Trophoblast cell (in vitro differentiated cells and primary cell): ENCODE data around the gene RBMS1.
"Not testable (repeated sequence)": the region's sequence is repeated elsewhere in the genome, so short reads cannot be mapped to it uniquely, and the experiment has no call there.

Source experiments
- DNase-seq, 2 donors: peaks; one replicate each; pipeline ENCODE4 v3.0.0-alpha.2; 2016
- H2AFZ ChIP-seq: 2 replicates; pipeline ENCODE4 v1.6.1; 2013; ENCODE audit warnings: low read length, moderate library complexity, mild to moderate bottlenecking; ENCODE audit not compliant: insufficient read depth, poor library complexity
- H2AK5ac ChIP-seq: 2 replicates; pipeline ENCODE4 v1.6.1; 2013; ENCODE audit warnings: mild to moderate bottlenecking, low read length
- H2BK120ac ChIP-seq: 2 replicates; pipeline ENCODE4 v1.6.1; 2013; ENCODE audit warnings: low read length, mild to moderate bottlenecking, moderate library complexity; ENCODE audit not compliant: insufficient read depth, poor library complexity
- H2BK12ac ChIP-seq: 2 replicates; pipeline ENCODE4 v1.6.1; 2013; ENCODE audit warnings: mild to moderate bottlenecking, low read length, moderate library complexity
- H2BK5ac ChIP-seq: 2 replicates; pipeline ENCODE4 v1.6.1; 2013; ENCODE audit warnings: low read length, low read depth, moderate library complexity, mild to moderate bottlenecking; ENCODE audit not compliant: poor library complexity
- H3K14ac ChIP-seq: 2 replicates; pipeline ENCODE4 v1.6.1; 2013; ENCODE audit warnings: mild to moderate bottlenecking, low read length
- H3K18ac ChIP-seq: 2 replicates; pipeline ENCODE4 v1.6.1; 2013; ENCODE audit warnings: mild to moderate bottlenecking, low read length
- H3K23ac ChIP-seq: 2 replicates; pipeline ENCODE4 v1.6.1; 2013; ENCODE audit warnings: low read length
- H3K27ac ChIP-seq: 2 replicates; pipeline ENCODE4 v1.5.1; 2013; ENCODE audit warnings: low read depth, mild to moderate bottlenecking, inconsistent platforms, low read length, moderate library complexity
- H3K27me3 ChIP-seq: 2 replicates; pipeline ENCODE4 v1.6.1; 2013; ENCODE audit warnings: inconsistent platforms, mild to moderate bottlenecking, low read length, moderate library complexity; ENCODE audit not compliant: insufficient read depth
- H3K36me3 ChIP-seq, 2 experiments: 1 replicate in 1 of 2; 2 replicates in 1 of 2; pipeline ENCODE4 v1.6.1; 2013; ENCODE audit warnings: low read length in 2 of 2, mild to moderate bottlenecking in 2 of 2, moderate library complexity in 1 of 2; ENCODE audit not compliant: insufficient read depth in 2 of 2, control insufficient read depth in 1 of 2
- H3K4ac ChIP-seq: 2 replicates; pipeline ENCODE4 v1.6.1; 2013; ENCODE audit warnings: low read depth, mild to moderate bottlenecking, low read length, moderate library complexity
- H3K4me1 ChIP-seq, 2 experiments: 1 replicate in 1 of 2; 2 replicates in 1 of 2; pipeline ENCODE4 v1.6.1; 2013; ENCODE audit warnings: low read length in 2 of 2, mild to moderate bottlenecking in 2 of 2, moderate library complexity in 1 of 2; ENCODE audit not compliant: insufficient read depth in 2 of 2, control insufficient read depth in 1 of 2
- H3K4me2 ChIP-seq: 2 replicates; pipeline ENCODE4 v1.6.1; 2013; ENCODE audit warnings: inconsistent platforms, mild to moderate bottlenecking, low read length, moderate library complexity
- H3K4me3 ChIP-seq: 2 replicates; pipeline ENCODE4 v1.5.1; 2013; ENCODE audit warnings: mild to moderate bottlenecking, low read depth, low read length, inconsistent platforms
- H3K79me1 ChIP-seq: one replicate; pipeline ENCODE4 v1.6.1; 2013; ENCODE audit warnings: low read length
- H3K79me2 ChIP-seq: 2 replicates; pipeline ENCODE4 v1.6.1; 2013; ENCODE audit warnings: low read length, mild to moderate bottlenecking; ENCODE audit not compliant: control insufficient read depth, insufficient read depth, poor library complexity
- H3K9ac ChIP-seq: 2 replicates; pipeline ENCODE4 v1.6.1; 2013; ENCODE audit warnings: mild to moderate bottlenecking, low read length
- H3K9me3 ChIP-seq: 2 replicates; pipeline ENCODE4 v1.6.1; 2013; ENCODE audit warnings: low read depth, mild to moderate bottlenecking, control low read depth, inconsistent platforms, low read length; ENCODE audit not compliant: insufficient read depth
- H4K12ac ChIP-seq: 2 replicates; pipeline ENCODE4 v1.6.1; 2013; ENCODE audit warnings: low read depth, mild to moderate bottlenecking, low read length, moderate library complexity
- H4K8ac ChIP-seq: 2 replicates; pipeline ENCODE4 v1.6.1; 2013; ENCODE audit warnings: low read depth, mild to moderate bottlenecking, low read length, moderate library complexity
- H4K91ac ChIP-seq: one replicate; pipeline ENCODE4 v1.6.1; 2013; ENCODE audit warnings: low read depth, mild to moderate bottlenecking, low read length, moderate library complexity
- WGBS: extraction: QIAGEN DNeasy Blood & Tissue Kit; methylation state at CpG from one replicate; pipeline ENCODE4 v1.1.7; 2013; ENCODE audit warnings: missing lambda C conversion rate; ENCODE audit not compliant: insufficient read length, insufficient coverage; ENCODE audit errors: extremely low coverage; 5-methylcytosine and 5-hydroxymethylcytosine counted together

RBMS1 gene

DNA sequence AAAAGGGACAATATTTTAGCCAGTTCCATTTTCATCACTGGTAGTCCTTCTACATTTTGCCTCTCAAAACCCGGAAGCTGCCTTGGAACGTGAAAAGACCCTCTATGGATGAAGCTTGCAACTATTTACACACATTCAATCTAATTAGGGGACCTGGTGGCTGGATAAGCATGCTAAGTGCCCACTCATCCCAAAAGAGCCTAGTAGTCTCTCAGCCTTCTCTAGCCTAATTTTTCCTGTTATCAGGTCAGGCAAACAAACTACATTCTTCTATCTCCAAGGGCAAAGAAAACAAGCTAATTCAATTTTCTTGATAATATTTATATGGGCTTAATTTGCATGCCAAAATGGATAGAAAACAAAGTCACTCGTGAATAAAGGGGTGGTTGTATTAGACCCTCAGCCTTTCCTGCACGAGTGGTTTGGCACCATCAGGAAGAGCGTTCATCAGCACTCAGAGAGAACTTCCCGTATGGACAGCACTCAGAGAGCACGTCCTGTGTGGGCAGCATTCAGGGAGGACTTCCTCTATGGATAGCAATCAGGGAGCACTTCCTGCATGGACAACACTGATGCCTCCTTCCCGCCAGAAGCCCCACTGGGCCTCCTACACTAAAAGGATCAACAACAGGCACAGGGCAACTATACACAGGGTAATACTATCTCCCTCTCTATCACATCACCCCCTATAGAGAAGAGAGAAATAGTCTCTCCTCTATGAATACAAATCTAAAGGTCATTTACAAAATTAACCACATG is 122.2 kb downstream of the RBMS1 start:
- no peak overlapping the region for H4K8ac ChIP-seq

DNA sequence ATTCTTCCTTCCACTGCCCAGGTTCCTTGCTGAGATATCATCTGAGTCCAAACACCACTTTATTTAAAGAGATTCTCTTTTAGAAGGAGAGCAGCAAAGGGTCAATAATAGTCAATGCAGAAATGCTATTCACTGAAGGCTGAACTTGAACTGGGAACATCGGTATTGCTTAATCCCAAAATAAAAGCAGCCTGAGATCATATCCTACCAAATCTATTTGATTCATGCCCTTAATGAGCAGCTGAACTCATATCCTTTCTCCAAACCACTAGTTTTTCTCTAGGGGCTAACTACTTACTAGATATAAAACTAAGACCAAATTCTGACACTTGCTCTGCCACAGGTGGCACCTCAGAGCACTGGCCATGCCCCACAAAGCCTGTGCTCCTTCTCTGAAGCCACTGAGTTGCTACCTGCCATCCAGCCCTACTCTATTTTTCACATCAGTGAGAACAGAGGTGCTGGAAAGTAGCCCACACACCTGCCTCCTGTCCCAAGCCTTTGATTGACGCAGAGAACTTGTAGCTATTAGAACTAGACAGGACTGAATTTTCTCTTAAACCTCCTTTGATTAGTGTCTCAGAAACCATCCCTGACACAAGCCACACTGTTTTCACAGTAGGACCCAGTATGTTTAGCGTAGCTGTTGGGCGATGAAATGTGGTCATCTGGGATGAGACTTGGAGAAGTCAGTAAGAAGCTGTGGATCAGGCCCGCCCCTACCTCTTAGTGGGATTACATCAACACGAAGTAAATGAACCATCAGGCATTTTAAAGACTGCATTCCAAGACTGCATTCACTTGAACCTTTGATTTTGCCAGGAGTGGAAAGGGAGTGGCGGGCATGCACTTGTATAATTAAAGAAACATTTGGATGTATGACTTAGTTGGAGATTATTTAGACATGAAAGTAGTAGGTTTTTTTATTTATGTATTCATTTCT is 124.3 kb downstream of the RBMS1 start:
- no peak overlapping the region for H2BK5ac ChIP-seq
- peaks cover 17 to 29% of the 10 kb centered on the region in 2 experiments for H3K4me1 ChIP-seq
- H3K79me1 ChIP-seq, result no peaks in the 10 kb centered on the region
- peak in 1 of 2 donors; percentile 49 for DNase-seq
- H3K18ac ChIP-seq, result no peak overlapping the region
- no peak overlapping the region for H4K8ac ChIP-seq
- H3K9me3 ChIP-seq, result no peaks in the 10 kb centered on the region
- no peak overlapping the region for H4K12ac ChIP-seq
- no CpG with 5 or more reads among the region's 7 CpGs for WGBS
- H3K4me2 ChIP-seq, result no peak overlapping the region
- peak overlapping the region; percentile 58 for H3K9ac ChIP-seq
- H3K4ac ChIP-seq, result peak overlapping the region; percentile 95
- H2AK5ac ChIP-seq, result no peak overlapping the region
- no peak overlapping the region for H3K4me3 ChIP-seq
- no peak overlapping the region for H2AFZ ChIP-seq
- no peak overlapping the region for H4K91ac ChIP-seq
- H3K23ac ChIP-seq, result peak overlapping the region; percentile 56
- H2BK120ac ChIP-seq, result no peak overlapping the region
- peaks cover 8 to 9% of the 10 kb centered on the region in 2 experiments for H3K36me3 ChIP-seq
- H3K27ac ChIP-seq, result no peak overlapping the region
- no peak overlapping the region for H3K14ac ChIP-seq
- H3K79me2 ChIP-seq, result peaks cover 19% of the 10 kb centered on the region
- H2BK12ac ChIP-seq, result no peak overlapping the region
- no peaks in the 10 kb centered on the region for H3K27me3 ChIP-seq

More for the DNA sequence above, 122.2 kb downstream of the RBMS1 start:
- Histone ChIP-seq H2AFZ (no peak overlapping the region), H3K9me3 (no peaks in the 10 kb centered on the region), H3K4ac (peak overlapping the region; percentile 24), H3K27me3 (no peaks in the 10 kb centered on the region), H3K9ac (no peak overlapping the region), H3K36me3 (peaks cover 2% of the 10 kb centered on the region in 2 experiments), H3K18ac (no peak overlapping the region), H4K91ac (no peak overlapping the region), H3K4me1 (peaks cover 19 to 34% of the 10 kb centered on the region in 2 experiments), H3K4me2 (no peak overlapping the region), H2BK5ac (no peak overlapping the region), H3K79me2 (peaks cover 21% of the 10 kb centered on the region), H3K4me3 (no peak overlapping the region), H3K79me1 (no peaks in the 10 kb centered on the region), H2BK12ac (no peak overlapping the region), H3K23ac (peak overlapping the region; percentile 42), H2BK120ac (no peak overlapping the region), H2AK5ac (no peak overlapping the region), H3K27ac (no peak overlapping the region), H4K12ac (no peak overlapping the region), H3K14ac (no peak overlapping the region)
- WGBS, result no CpG with 5 or more reads among the region's 8 CpGs
- no peak for DNase-seq

- no peak overlapping the region for H2BK5ac ChIP-seq
- H3K4me1 ChIP-seq, result peaks cover 11 to 21% of the 10 kb centered on the region in 2 experiments
- H3K79me2 ChIP-seq, result peaks cover 14% of the 10 kb centered on the region
- H2BK120ac ChIP-seq, result no peak overlapping the region
- H3K27ac ChIP-seq, result peak overlapping the region; percentile 2
- peak overlapping the region; percentile 17 for H3K4me2 ChIP-seq
- no peak overlapping the region for H4K8ac ChIP-seq
- no peak overlapping the region for H3K9ac ChIP-seq
- no peak overlapping the region for H3K23ac ChIP-seq
- H3K79me1 ChIP-seq, result no peaks in the 10 kb centered on the region
- no CpG with 5 or more reads among the region's 7 CpGs for WGBS
- H4K12ac ChIP-seq, result no peak overlapping the region
- H3K4ac ChIP-seq, result no peak overlapping the region
- H3K14ac ChIP-seq, result no peak overlapping the region
- H3K18ac ChIP-seq, result no peak overlapping the region
- H2AK5ac ChIP-seq, result no peak overlapping the region
- peak in 1 of 2 donors; percentile 48 for DNase-seq
- peaks cover 9 to 13% of the 10 kb centered on the region in 2 experiments for H3K36me3 ChIP-seq
- H2BK12ac ChIP-seq, result no peak overlapping the region
- no peak overlapping the region for H4K91ac ChIP-seq
- no peak overlapping the region for H2AFZ ChIP-seq
- H3K9me3 ChIP-seq, result no peaks in the 10 kb centered on the region
- H3K27me3 ChIP-seq, result no peaks in the 10 kb centered on the region
- no peak overlapping the region for H3K4me3 ChIP-seq
Measured at GRCh38 chr2:160367887-160368286, 125.7 kb downstream of the RBMS1 start.

- not testable (repeated sequence) for H3K9me3 ChIP-seq, H3K18ac ChIP-seq, H2BK12ac ChIP-seq, H3K9ac ChIP-seq, H4K8ac ChIP-seq, H4K91ac ChIP-seq, H2AFZ ChIP-seq, H3K23ac ChIP-seq, H3K79me1 ChIP-seq, DNase-seq, H3K27ac ChIP-seq, H2BK5ac ChIP-seq, H4K12ac ChIP-seq, H3K4me2 ChIP-seq, H2BK120ac ChIP-seq, H2AK5ac ChIP-seq, H3K14ac ChIP-seq, H3K27me3 ChIP-seq, H3K4me3 ChIP-seq, H3K4ac ChIP-seq
- Histone ChIP-seq H3K79me2 (peaks cover 13% of the 10 kb centered on the region), H3K36me3 (peaks cover 9 to 13% of the 10 kb centered on the region in 2 experiments), H3K4me1 (peaks cover 7 to 16% of the 10 kb centered on the region in 2 experiments)
- no CpG with 5 or more reads among the region's 4 CpGs for WGBS
Measured at GRCh38 chr2:160367139-160367538, 126.5 kb downstream of the RBMS1 start.
